ENCODE results near the gene CEP85.

DNA sequence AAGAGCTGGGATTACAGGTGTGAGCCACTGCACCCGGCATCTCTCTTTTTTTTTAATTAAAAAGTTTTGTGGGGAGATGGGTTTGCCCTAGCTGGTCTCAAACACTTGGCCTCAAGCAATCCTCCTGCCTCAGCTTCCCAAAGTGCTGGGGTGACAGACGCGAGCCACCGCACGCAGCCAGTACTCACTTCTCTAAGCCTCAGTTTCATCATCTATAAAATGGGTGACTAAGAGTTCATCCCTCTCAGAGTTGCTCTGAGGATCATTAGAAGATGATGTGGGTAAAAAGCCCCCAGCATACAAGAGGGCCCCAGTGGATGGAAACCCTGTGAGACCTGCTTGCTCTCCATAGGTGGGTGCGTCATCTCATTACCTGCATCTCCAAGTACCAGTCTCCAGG, 46.1 kb upstream of the CEP85 start:
- TF ChIP-seq, protein P1, sequence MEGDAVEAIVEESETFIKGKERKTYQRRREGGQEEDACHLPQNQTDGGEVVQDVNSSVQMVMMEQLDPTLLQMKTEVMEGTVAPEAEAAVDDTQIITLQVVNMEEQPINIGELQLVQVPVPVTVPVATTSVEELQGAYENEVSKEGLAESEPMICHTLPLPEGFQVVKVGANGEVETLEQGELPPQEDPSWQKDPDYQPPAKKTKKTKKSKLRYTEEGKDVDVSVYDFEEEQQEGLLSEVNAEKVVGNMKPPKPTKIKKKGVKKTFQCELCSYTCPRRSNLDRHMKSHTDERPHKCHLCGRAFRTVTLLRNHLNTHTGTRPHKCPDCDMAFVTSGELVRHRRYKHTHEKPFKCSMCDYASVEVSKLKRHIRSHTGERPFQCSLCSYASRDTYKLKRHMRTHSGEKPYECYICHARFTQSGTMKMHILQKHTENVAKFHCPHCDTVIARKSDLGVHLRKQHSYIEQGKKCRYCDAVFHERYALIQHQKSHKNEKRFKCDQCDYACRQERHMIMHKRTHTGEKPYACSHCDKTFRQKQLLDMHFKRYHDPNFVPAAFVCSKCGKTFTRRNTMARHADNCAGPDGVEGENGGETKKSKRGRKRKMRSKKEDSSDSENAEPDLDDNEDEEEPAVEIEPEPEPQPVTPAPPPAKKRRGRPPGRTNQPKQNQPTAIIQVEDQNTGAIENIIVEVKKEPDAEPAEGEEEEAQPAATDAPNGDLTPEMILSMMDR (IDR thresholded peaks at IDR 0.05) = no peak
- TF ChIP-seq POLR2A (IDR thresholded peaks at IDR 0.05) = no peak
